Fibroblast of lung (primary cell): Measurements from ENCODE around the gene LHFPL4. TPM values are rescaled to one million over a fixed set of nuclear protein-coding genes. Genes with fewer than 3 reads are reported as not detected.

Experiments used
- DNase-seq, 2 donors: peaks; one replicate each; pipeline versions ENCODE4 v3.0.0 to v3.0.0-alpha.2; 2010; ENCODE audit warnings: low read depth in 2 of 2
- H2AFZ ChIP-seq: 2 replicates; pipeline ENCODE4 v1.5.1; 2012; ENCODE audit warnings: low read length, control low read depth, inconsistent platforms
- H3K27ac ChIP-seq: 2 replicates; pipeline ENCODE4 v1.5.1; 2011; ENCODE audit warnings: low read length, control low read depth; ENCODE audit not compliant: insufficient read depth
- H3K27me3 ChIP-seq: 2 replicates; pipeline ENCODE4 v1.5.1; 2011; ENCODE audit warnings: mild to moderate bottlenecking, low read length; ENCODE audit not compliant: control insufficient read depth, insufficient read depth
- H3K36me3 ChIP-seq: 2 replicates; pipeline ENCODE4 v1.5.1; 2011; ENCODE audit warnings: low read length; ENCODE audit not compliant: control insufficient read depth, insufficient read depth
- H3K4me1 ChIP-seq: 2 replicates; pipeline ENCODE4 v1.5.1; 2011; ENCODE audit warnings: low read length; ENCODE audit not compliant: control insufficient read depth, insufficient read depth; ENCODE audit errors: extremely low read depth
- H3K4me2 ChIP-seq: 2 replicates; pipeline ENCODE4 v1.5.1; 2011; ENCODE audit warnings: low read length, control low read depth; ENCODE audit not compliant: insufficient read depth; ENCODE audit errors: extremely low read depth
- H3K4me3 ChIP-seq, 4 experiments: fragments of 200-600 bp in 1 of 4; sonication (generic) in 1 of 4; replicated peaks in 1 of 4; 2 replicates each; pipeline ENCODE4 v1.5.1; 2011 to 2016; ENCODE audit warnings: low read length in 4 of 4, low read depth in 3 of 4, mild to moderate bottlenecking in 3 of 4, control low read depth in 2 of 4, inconsistent platforms in 1 of 4, mixed read lengths in 1 of 4; ENCODE audit not compliant: insufficient read depth in 1 of 4; ENCODE audit errors: control extremely low read depth in 1 of 4
- H3K79me2 ChIP-seq: 2 replicates; pipeline ENCODE4 v1.5.1; 2012; ENCODE audit warnings: mild to moderate bottlenecking, low read length, inconsistent platforms; ENCODE audit not compliant: control insufficient read depth, insufficient read depth
- H3K9ac ChIP-seq: 2 replicates; pipeline ENCODE4 v1.5.1; 2011; ENCODE audit warnings: mild to moderate bottlenecking, low read length, control low read depth; ENCODE audit not compliant: insufficient read depth
- H3K9me3 ChIP-seq: 2 replicates; pipeline ENCODE4 v1.5.1; 2012; ENCODE audit warnings: low read depth, low read length; ENCODE audit not compliant: control insufficient read depth, insufficient read depth
- H4K20me1 ChIP-seq: 2 replicates; pipeline ENCODE4 v1.5.1; 2011; ENCODE audit warnings: low read length; ENCODE audit not compliant: control insufficient read depth, insufficient read depth; ENCODE audit errors: extremely low read depth
- CTCF ChIP-seq, 2 donors: IDR thresholded peaks in 1 of 2; conservative IDR thresholded peaks in 1 of 2; 1 replicate in 1 of 2; 2 replicates in 1 of 2; pipeline ENCODE4 v1.5.1; 2011 to 2012; ENCODE audit warnings: low read length in 2 of 2, control low read depth in 1 of 2, inconsistent platforms in 1 of 2, low read depth in 1 of 2, mild to moderate bottlenecking in 1 of 2
- EZH2 ChIP-seq: IDR thresholded peaks from 2 replicates; pipeline ENCODE4 v1.5.1; 2012; ENCODE audit warnings: low read length, control low read depth, mild to moderate bottlenecking; ENCODE audit errors: missing control alignments
- polyA plus RNA-seq, 2 donors: library from polyadenylated mRNA; depleted of rRNA in 1 of 2; stranded (reverse) in 1 of 2; unstranded in 1 of 2; fragments of >200 nt; gene quantifications; 2 replicates each; pipeline ENCODE4 v1.2.1, GENCODE V29; 2011 to 2012; ENCODE audit warnings: missing spikeins in 1 of 2
- total RNA-seq: library from RNA; depleted of rRNA; stranded (reverse); fragments of >200 nt; gene quantifications from 2 replicates; pipeline ENCODE4 v1.2.1, GENCODE V29; 2014

LHFPL4 gene
- total and polyA plus RNA-seq, 2 donors (not counting 1 experiment from before 2014, with no cell fraction given), result 0.01 to 0.17 TPM

GRCh38 chr3:9450126-9450525 is 103.5 kb downstream of the LHFPL4 start:
- H4K20me1 ChIP-seq, result no peaks in the 10 kb centered on the region
- H3K79me2 ChIP-seq, result peaks cover 20% of the 10 kb centered on the region
- no peak overlapping the region for H2AFZ ChIP-seq
- no peaks in the 10 kb centered on the region for H3K4me1 ChIP-seq
- H3K4me2 ChIP-seq, result no peak overlapping the region
- no peak overlapping the region for H3K27ac ChIP-seq
- DNase-seq, result no peak
- peaks cover 27% of the 10 kb centered on the region for H3K36me3 ChIP-seq
- no peak overlapping the region for H3K9ac ChIP-seq
- no peaks in the 10 kb centered on the region for H3K9me3 ChIP-seq
- no peak for TF ChIP-seq CTCF (conservative IDR thresholded peaks at IDR 0.05 in 1 of 2, IDR thresholded peaks at IDR 0.05 in 1 of 2; ENCODE audit: low read depth in 1 of 2, low read length in 2 of 2)
- no peak for TF ChIP-seq EZH2
- no peak overlapping the region for H3K4me3 ChIP-seq
- no peaks in the 10 kb centered on the region for H3K27me3 ChIP-seq

GRCh38 chr3:9448643-9449042 is 105.0 kb downstream of the LHFPL4 start:
- H3K9ac ChIP-seq, result no peak overlapping the region
- no peaks in the 10 kb centered on the region for H3K9me3 ChIP-seq
- TF ChIP-seq CTCF (conservative IDR thresholded peaks at IDR 0.05 in 1 of 2, IDR thresholded peaks at IDR 0.05 in 1 of 2; ENCODE audit: low read depth in 1 of 2, low read length in 2 of 2), result no peak
- no peak for TF ChIP-seq EZH2
- H2AFZ ChIP-seq, result no peak overlapping the region
- no peak overlapping the region for H3K4me3 ChIP-seq
- no peaks in the 10 kb centered on the region for H3K27me3 ChIP-seq
- H4K20me1 ChIP-seq, result no peaks in the 10 kb centered on the region
- peak in 1 of 2 donors; percentile 9 for DNase-seq
- peaks cover 20% of the 10 kb centered on the region for H3K79me2 ChIP-seq
- no peak overlapping the region for H3K4me2 ChIP-seq
- peaks cover 27% of the 10 kb centered on the region for H3K36me3 ChIP-seq
- H3K4me1 ChIP-seq, result no peaks in the 10 kb centered on the region
- no peak overlapping the region for H3K27ac ChIP-seq

Other genes starting within 250 kb of the LHFPL4 start
- 59.9 and 68.3 TPM in 2 replicates for gene THUMPD3, start 190.8 kb downstream of the LHFPL4 start, total RNA-seq
- 48.9 and 57.8 TPM in 2 replicates for gene THUMPD3, start 190.8 kb downstream of the LHFPL4 start, polyA plus RNA-seq
- 29.8 and 53.7 TPM in 2 replicates for gene SETD5, start 156.2 kb downstream of the LHFPL4 start, total RNA-seq
- gene SETD5, start 156.2 kb downstream of the LHFPL4 start, polyA plus RNA-seq, result 39.5 and 62.5 TPM in 2 replicates
- 27.0 and 35.2 TPM in 2 replicates for gene MTMR14, start 95.7 kb upstream of the LHFPL4 start, total RNA-seq
- gene MTMR14, start 95.7 kb upstream of the LHFPL4 start, polyA plus RNA-seq, result 28.5 and 36.9 TPM in 2 replicates
- under 0.01 TPM in 1 of 2 replicates, not detected in the other for gene CPNE9, start 150.0 kb upstream of the LHFPL4 start, total RNA-seq
- gene CPNE9, start 150.0 kb upstream of the LHFPL4 start, polyA plus RNA-seq, result not detected in 2 replicates
- 12.2 and 12.3 TPM in 2 replicates for gene BRPF1, start 177.9 kb upstream of the LHFPL4 start, total RNA-seq
- gene BRPF1, start 177.9 kb upstream of the LHFPL4 start, polyA plus RNA-seq, result 4.1 and 7.1 TPM in 2 replicates
- gene OGG1, start 196.1 kb upstream of the LHFPL4 start, total RNA-seq, result 23.6 and 24.4 TPM in 2 replicates
- gene OGG1, start 196.1 kb upstream of the LHFPL4 start, polyA plus RNA-seq, result 20.1 and 22.2 TPM in 2 replicates
- 55.2 and 64.2 TPM in 2 replicates for gene CAMK1, start 216.1 kb upstream of the LHFPL4 start, total RNA-seq
- 27.7 and 37.0 TPM in 2 replicates for gene CAMK1, start 216.1 kb upstream of the LHFPL4 start, polyA plus RNA-seq
- 69.3 and 87.9 TPM in 2 replicates for gene TADA3, start 238.7 kb upstream of the LHFPL4 start, total RNA-seq
- 51.2 and 64.5 TPM in 2 replicates for gene TADA3, start 238.7 kb upstream of the LHFPL4 start, polyA plus RNA-seq
- gene ARPC4, start 239.3 kb upstream of the LHFPL4 start, total RNA-seq, result 167 and 174 TPM in 2 replicates
- gene ARPC4, start 239.3 kb upstream of the LHFPL4 start, polyA plus RNA-seq, result 307 and 350 TPM in 2 replicates